Daoy (cell line): Measurements from ENCODE around the gene HDGFL2. TPM values are rescaled to one million over a fixed set of nuclear protein-coding genes. Genes with fewer than 3 reads are reported as not detected.

Source experiments
- DNase-seq: peaks from one replicate; pipeline ENCODE4 v3.0.0-alpha.2; 2015; ENCODE audit warnings: low read depth
- total RNA-seq: library from RNA; depleted of rRNA; stranded (reverse); fragments of >200 nt; shearing (Covaris generic); gene quantifications from 2 replicates; pipeline ENCODE4 v1.2.3, GENCODE V29; 2014

The HDGFL2 gene
- total RNA-seq, 1 experiment from 2014 or later, result 79.1 TPM

GRCh38 chr19:4444765-4445741 lies 27.0 kb upstream of the HDGFL2 start:
- DNase-seq, result peak; percentile 13

GRCh38 chr19:4445963-4446703 lies 26.0 kb upstream of the HDGFL2 start:
- peak; percentile 12 for DNase-seq

- DNase-seq, result no peak
These were observed 25.3 kb upstream of the HDGFL2 start for GRCh38 chr19:4446704-4447200.

GRCh38 chr19:4447327-4448146 lies 24.6 kb upstream of the HDGFL2 start:
- DNase-seq, result no peak

GRCh38 chr19:4448147-4448985 lies 23.7 kb upstream of the HDGFL2 start:
- DNase-seq, result no peak

GRCh38 chr19:4449022-4449638 lies 23.0 kb upstream of the HDGFL2 start:
- peak; percentile 14 for DNase-seq

- no peak for DNase-seq
These were observed 22.5 kb upstream of the HDGFL2 start for GRCh38 chr19:4449639-4450028.

GRCh38 chr19:4452230-4452990 lies 19.7 kb upstream of the HDGFL2 start:
- DNase-seq, result peak; percentile 9

- no peak for DNase-seq
These were observed 18.6 kb upstream of the HDGFL2 start for GRCh38 chr19:4453232-4454179.

- DNase-seq, result peak; percentile 14
These were observed 17.1 kb upstream of the HDGFL2 start for GRCh38 chr19:4454747-4455718.

GRCh38 chr19:4455719-4456475 lies 16.2 kb upstream of the HDGFL2 start:
- peak; percentile 41 for DNase-seq

GRCh38 chr19:4456476-4456842 lies 15.6 kb upstream of the HDGFL2 start:
- peak; percentile 78 for DNase-seq

- DNase-seq, result peak; percentile 66
These were observed 15.0 kb upstream of the HDGFL2 start for GRCh38 chr19:4456843-4457653.

GRCh38 chr19:4457654-4458395 lies 14.3 kb upstream of the HDGFL2 start, which contains the start of gene UBXN6:
Gene UBXN6, minus strand, starts transcription at chr19:4457794. Its CDS starts 97 bp downstream, at chr19:4457697.
- DNase-seq, result peak; percentile 98
